Sigmoid colon (tissue), 7 donors: ENCODE measurements around the gene TMEM240. TPM values are rescaled to one million over a fixed set of nuclear protein-coding genes. Genes with fewer than 3 reads are reported as not detected.

Source experiments
- DNase-seq: peaks from one replicate; pipeline ENCODE4 v3.0.0-alpha.2; 2019
- H3K27ac ChIP-seq, 4 donors: fragments of 200-600 bp; sonication (generic); one replicate each; pipeline ENCODE4 v1.5.1; 2016 to 2019; ENCODE audit warnings: mild to moderate bottlenecking in 1 of 4
- H3K27me3 ChIP-seq, 3 donors: fragments of 200-600 bp; sonication (generic); one replicate each; pipeline ENCODE4 v1.5.1; 2019; ENCODE audit warnings: mild to moderate bottlenecking in 1 of 3
- H3K36me3 ChIP-seq, 4 donors: fragments of 200-600 bp; sonication (generic); one replicate each; pipeline ENCODE4 v1.5.1; 2016 to 2019
- H3K4me1 ChIP-seq, 4 donors: fragments of 200-600 bp; sonication (generic); one replicate each; pipeline ENCODE4 v1.5.1; 2017 to 2019
- H3K4me3 ChIP-seq, 4 donors: fragments of 200-600 bp; sonication (generic); one replicate each; pipeline ENCODE4 v1.5.1; 2017 to 2019; ENCODE audit warnings: mild to moderate bottlenecking in 2 of 4, moderate library complexity in 1 of 4
- H3K9me3 ChIP-seq, 4 donors: fragments of 200-600 bp in 3 of 4; sonication (generic) in 3 of 4; one replicate each; pipeline versions ENCODE4 v1.5.1 to v1.6.1; 2013 to 2019
- EP300 ChIP-seq, 4 donors: sonication (generic); formaldehyde crosslinking; IDR thresholded peaks; one replicate each; pipeline ENCODE4 v1.6.1; 2017; ENCODE audit warnings: antibody characterized with exemption in 4 of 4
- POLR2A ChIP-seq, 2 donors: fragments of 450-650 bp; IDR thresholded peaks; one replicate each; pipeline ENCODE4 v1.6.1; 2016; ENCODE audit warnings: antibody characterized with exemption in 2 of 2, mild to moderate bottlenecking in 2 of 2, moderate library complexity in 2 of 2
- POLR2AphosphoS5 ChIP-seq, 4 donors: sonication (generic); formaldehyde crosslinking; IDR thresholded peaks; one replicate each; pipeline ENCODE4 v1.6.1; 2017; ENCODE audit warnings: antibody characterized with exemption in 4 of 4
- WGBS, 2 donors: extraction: QIAGEN DNeasy Blood & Tissue Kit; methylation state at CpG; one replicate each; pipeline ENCODE4 v1.1.7; 2013; 5-methylcytosine and 5-hydroxymethylcytosine counted together
- intact Hi-C: fragments of 100-400 bp; cut with DNase I; formaldehyde crosslinking; loops from one replicate; pipeline ENCODE4 v1.15.1; 2023
- polyA plus RNA-seq, 3 donors: library from polyadenylated mRNA; stranded (reverse); fragments of 200-250 nt; gene quantifications; one replicate each; pipeline ENCODE4 v1.2.3, GENCODE V29; 2013
- total RNA-seq, 4 donors: library from RNA; depleted of rRNA; stranded (reverse); fragments of >200 nt; gene quantifications; one replicate each; pipeline ENCODE4 v1.1.0, GENCODE V29; 2016
- TF ChIP-seq, protein P1 (sequence below), 4 experiments: fragments of 450-650 bp in 3 of 4; fragments of 200-600 bp in 1 of 4; IDR thresholded peaks; one replicate each; pipeline ENCODE4 v1.5.1; 2016 to 2019; ENCODE audit warnings: antibody characterized with exemption in 4 of 4, mild to moderate bottlenecking in 3 of 4, moderate library complexity in 2 of 4
- donor health status: healthy with polysubstance abuse.
- donor health status: Bipolar disorder and iron deficiency.
- donor health status: healthy.

TMEM240 gene
- total and polyA plus RNA-seq, 7 donors = 3.7 to 35.2 (median 15.8) TPM; not detected in 1

DNA sequence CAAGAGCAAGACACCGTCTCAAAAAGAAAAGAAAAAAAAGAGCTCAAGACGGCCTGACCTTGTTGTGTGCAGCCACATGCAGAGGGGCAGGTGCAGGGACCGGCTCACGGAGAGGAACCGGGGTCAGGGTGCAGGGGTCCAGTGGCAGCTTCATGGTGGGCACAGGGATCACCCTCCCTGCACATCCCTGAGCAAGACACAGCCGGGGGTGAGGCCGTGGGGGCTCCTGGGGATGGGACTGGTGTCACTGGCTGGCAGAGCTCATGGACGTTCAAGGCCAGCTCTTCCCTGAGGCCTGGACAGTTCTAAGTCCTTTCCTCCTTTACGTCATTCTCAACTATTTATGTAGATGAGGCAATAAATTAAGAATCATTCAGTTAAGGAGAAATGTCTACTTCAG is 6.6 kb upstream of the TMEM240 start:
- peaks cover 0 to 27% (median 8%) of the 10 kb centered on the region in 4 donors for H3K36me3 ChIP-seq
- H3K9me3 ChIP-seq = no peaks in the 10 kb centered on the region
- peaks cover 0 to 9% (median 0%) of the 10 kb centered on the region in 4 donors for H3K4me1 ChIP-seq
- no peak overlapping the region for H3K4me3 ChIP-seq
- 90 to 92% methylated on average over 9 of the region's 9 CpGs for WGBS, 2 donors
- TF ChIP-seq EP300 (IDR thresholded peaks at IDR 0.05) = no peak
- TF ChIP-seq, protein P1, sequence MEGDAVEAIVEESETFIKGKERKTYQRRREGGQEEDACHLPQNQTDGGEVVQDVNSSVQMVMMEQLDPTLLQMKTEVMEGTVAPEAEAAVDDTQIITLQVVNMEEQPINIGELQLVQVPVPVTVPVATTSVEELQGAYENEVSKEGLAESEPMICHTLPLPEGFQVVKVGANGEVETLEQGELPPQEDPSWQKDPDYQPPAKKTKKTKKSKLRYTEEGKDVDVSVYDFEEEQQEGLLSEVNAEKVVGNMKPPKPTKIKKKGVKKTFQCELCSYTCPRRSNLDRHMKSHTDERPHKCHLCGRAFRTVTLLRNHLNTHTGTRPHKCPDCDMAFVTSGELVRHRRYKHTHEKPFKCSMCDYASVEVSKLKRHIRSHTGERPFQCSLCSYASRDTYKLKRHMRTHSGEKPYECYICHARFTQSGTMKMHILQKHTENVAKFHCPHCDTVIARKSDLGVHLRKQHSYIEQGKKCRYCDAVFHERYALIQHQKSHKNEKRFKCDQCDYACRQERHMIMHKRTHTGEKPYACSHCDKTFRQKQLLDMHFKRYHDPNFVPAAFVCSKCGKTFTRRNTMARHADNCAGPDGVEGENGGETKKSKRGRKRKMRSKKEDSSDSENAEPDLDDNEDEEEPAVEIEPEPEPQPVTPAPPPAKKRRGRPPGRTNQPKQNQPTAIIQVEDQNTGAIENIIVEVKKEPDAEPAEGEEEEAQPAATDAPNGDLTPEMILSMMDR (IDR thresholded peaks at IDR 0.05) = no peak
- intact Hi-C loops = no loop called here
- DNase-seq = no peak
- H3K27me3 ChIP-seq = no peaks in the 10 kb centered on the region
- no peak overlapping the region for H3K27ac ChIP-seq

DNA sequence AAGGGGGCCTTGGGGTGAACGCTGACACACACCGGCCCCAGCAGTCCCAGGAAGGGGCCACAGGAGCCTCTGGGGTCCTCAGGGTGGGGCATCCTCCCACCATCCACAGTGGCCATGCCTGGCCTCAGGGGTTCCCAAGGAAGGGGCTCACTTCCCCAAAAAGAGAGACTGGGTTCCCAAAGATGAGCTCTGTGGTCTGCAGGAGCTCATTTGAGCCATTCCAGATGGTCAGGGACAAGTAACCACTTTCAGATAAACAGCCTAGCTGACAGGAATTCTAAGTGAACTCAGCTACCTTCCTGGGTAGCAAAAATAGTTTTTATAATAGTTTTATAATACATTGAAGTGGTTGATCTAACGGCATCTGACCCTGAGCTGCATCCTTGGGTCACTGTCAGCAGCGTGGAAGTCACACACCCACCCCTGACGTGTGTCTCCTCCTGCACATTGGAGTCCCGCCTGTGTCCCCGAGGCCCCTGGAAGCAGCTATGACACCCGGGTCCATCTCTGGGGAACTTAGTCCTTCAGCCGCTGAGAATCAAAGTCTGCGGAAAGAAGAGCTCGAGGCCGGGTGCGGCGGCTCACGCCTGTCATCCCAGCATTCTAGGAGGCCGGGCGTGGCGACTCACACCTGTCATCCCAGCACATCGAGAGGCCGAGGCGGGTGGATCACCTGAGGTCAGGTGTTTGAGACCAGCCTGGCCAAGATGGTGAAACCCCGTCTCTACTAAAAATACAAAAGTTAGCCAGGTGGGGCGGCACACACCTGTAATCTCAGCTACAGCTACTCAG is 5.7 kb upstream of the TMEM240 start:
- 83 to 90% methylated on average over 23 of the region's 23 CpGs for WGBS, 2 donors
- intact Hi-C loops = no loop called here

DNA sequence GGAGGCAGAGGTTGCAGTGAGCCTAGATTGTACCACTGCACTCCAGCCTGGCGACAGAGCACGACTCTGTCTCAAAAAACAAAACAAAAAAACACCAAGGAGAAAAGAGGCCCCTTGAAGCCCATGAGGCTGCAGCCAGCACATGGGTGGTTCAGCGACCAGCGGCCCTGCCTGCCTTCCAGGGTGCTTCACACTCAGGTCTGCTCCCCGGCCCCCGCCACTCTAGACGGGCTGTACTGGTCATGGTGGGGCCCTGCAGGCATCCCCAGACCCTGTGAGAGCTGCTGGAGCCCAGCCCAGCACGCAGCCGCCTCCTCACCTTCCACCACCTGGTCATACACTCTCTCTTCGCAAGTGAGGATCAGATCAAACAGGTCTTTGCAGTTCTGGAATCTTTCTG is 4.1 kb upstream of the TMEM240 start:
- peaks cover 0 to 35% (median 15%) of the 10 kb centered on the region in 4 donors for H3K36me3 ChIP-seq
- H3K27me3 ChIP-seq = no peaks in the 10 kb centered on the region
- intact Hi-C loops = no loop called here
- DNase-seq = no peak
- no peak for TF ChIP-seq POLR2A (IDR thresholded peaks at IDR 0.05)
- TF ChIP-seq EP300 (IDR thresholded peaks at IDR 0.05) = no peak
- no peak for TF ChIP-seq POLR2AphosphoS5 (IDR thresholded peaks at IDR 0.05)
- TF ChIP-seq, protein P1 (IDR thresholded peaks at IDR 0.05) = no peak
- H3K4me1 ChIP-seq = peaks cover 0 to 11% (median 9%) of the 10 kb centered on the region in 4 donors
- H3K9me3 ChIP-seq = no peaks in the 10 kb centered on the region
- H3K27ac ChIP-seq = no peak overlapping the region
- no peak overlapping the region for H3K4me3 ChIP-seq
- WGBS, 2 donors = 91 to 95% methylated on average over 10 of the region's 10 CpGs

More for the DNA sequence above, 5.7 kb upstream of the TMEM240 start:
- Histone ChIP-seq H3K36me3 (peaks cover 0 to 35% (median 15%) of the 10 kb centered on the region in 4 donors), H3K9me3 (no peaks in the 10 kb centered on the region), H3K27ac (no peak overlapping the region), H3K4me3 (no peak overlapping the region), H3K4me1 (peaks cover 0 to 9% (median 2%) of the 10 kb centered on the region in 4 donors), H3K27me3 (no peaks in the 10 kb centered on the region)
- DNase-seq = no peak
- no peak for TF ChIP-seq POLR2AphosphoS5 (IDR thresholded peaks at IDR 0.05)
- TF ChIP-seq POLR2A (IDR thresholded peaks at IDR 0.05) = no peak
- no peak for TF ChIP-seq EP300 (IDR thresholded peaks at IDR 0.05)
- TF ChIP-seq, protein P1 (IDR thresholded peaks at IDR 0.05) = no peak

DNA sequence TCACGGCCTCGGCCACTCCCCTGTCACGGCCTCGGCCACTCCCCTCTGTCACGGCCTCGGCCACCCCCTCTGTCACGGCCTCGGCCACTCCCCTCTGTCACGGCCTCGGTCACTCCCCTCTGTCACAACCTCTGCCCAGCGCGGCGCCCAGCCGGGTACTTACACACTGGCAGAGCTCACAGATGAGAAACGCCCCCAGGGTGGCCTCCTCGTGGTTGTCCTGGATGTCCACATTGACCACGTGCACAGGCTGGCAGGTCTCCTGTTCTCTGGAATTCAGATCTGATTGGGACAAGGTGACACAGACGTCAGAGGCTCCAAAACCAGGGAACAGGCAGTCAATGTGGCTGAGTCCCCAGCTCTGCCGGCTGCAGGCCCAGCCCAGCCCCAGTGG is 3.3 kb upstream of the TMEM240 start:
- no peak overlapping the region for H3K4me3 ChIP-seq
- intact Hi-C loops = no loop called here
- DNase-seq = no peak
- WGBS, 2 donors = 26 to 74% methylated on average over 19 of the region's 19 CpGs
- no peak for TF ChIP-seq POLR2AphosphoS5 (IDR thresholded peaks at IDR 0.05)
- no peaks in the 10 kb centered on the region for H3K9me3 ChIP-seq
- H3K4me1 ChIP-seq = peaks cover 0 to 19% (median 17%) of the 10 kb centered on the region in 4 donors
- no peaks in the 10 kb centered on the region for H3K27me3 ChIP-seq
- H3K36me3 ChIP-seq = peaks cover 0 to 35% (median 15%) of the 10 kb centered on the region in 4 donors
- H3K27ac ChIP-seq = no peak overlapping the region

DNA sequence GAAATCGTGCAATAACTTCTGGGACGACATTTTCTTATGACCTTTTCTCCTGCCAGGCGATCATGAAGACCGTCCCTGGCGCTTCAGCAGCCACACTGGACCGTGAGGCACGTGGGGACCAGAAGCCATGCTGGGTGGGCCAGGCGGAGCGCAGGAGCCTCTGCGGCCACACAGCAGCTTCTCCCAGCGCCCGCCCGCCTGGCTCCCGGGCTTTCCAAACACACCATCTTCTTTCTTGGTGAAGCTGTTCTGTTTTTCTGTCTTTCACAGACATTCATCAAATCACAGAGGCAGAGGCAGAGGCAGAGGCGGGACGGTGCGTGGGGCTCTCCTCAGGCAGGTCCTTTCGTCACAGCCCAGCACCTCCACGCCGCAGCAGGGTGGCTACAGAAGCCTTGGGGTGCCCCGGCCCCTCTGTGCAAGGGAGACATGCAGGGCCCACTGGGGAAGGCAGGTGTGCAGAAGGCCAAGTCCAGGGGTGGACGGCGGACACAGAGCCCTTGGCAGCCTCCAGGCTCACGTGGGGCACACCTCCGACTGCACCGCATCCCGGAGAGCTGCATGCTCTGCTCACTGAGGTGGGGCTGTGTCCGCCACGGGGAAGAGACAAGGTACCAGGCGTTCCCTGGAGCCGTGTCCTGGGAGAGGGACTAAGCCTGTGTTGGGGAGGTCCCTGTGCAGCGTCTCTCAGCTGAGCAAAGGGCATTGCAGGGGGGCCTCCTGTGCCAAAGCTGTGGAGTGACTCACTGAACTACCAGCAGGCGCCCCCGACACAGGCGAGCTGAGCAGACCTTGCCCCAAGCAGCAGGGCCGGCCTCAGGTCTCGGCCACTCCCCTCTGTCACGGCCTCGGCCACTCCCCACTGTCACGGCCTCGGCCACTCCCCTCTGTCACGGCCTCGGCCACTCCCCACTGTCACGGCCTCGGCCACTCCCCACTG is 2.6 kb upstream of the TMEM240 start:
- Histone ChIP-seq H3K4me1 (peaks cover 0 to 26% (median 23%) of the 10 kb centered on the region in 4 donors), H3K36me3 (peaks cover 0 to 36% (median 15%) of the 10 kb centered on the region in 4 donors), H3K27me3 (no peaks in the 10 kb centered on the region), H3K9me3 (no peaks in the 10 kb centered on the region), H3K27ac (no peak overlapping the region), H3K4me3 (no peak overlapping the region)
- DNase-seq = no peak
- no peak for TF ChIP-seq POLR2A (IDR thresholded peaks at IDR 0.05)
- TF ChIP-seq, protein P1 (IDR thresholded peaks at IDR 0.05) = no peak
- TF ChIP-seq POLR2AphosphoS5 (IDR thresholded peaks at IDR 0.05) = no peak
- no peak for TF ChIP-seq EP300 (IDR thresholded peaks at IDR 0.05)
- intact Hi-C loops = no loop called here
- WGBS, 2 donors = 71 to 86% methylated on average over 45 of the region's 45 CpGs
